ENCODE data around the gene ST6GALNAC6. TPM values are rescaled to one million over a fixed set of nuclear protein-coding genes. Genes with fewer than 3 reads are reported as not detected.
"Not testable (repeated sequence)": the region's sequence is repeated elsewhere in the genome, so short reads cannot be mapped to it uniquely, and the experiment has no call there.

Gene ST6GALNAC6
- total and polyA plus RNA-seq, 2 donors (not counting 1 experiment from before 2014, with no cell fraction given): 68.0 to 126 TPM

DNA sequence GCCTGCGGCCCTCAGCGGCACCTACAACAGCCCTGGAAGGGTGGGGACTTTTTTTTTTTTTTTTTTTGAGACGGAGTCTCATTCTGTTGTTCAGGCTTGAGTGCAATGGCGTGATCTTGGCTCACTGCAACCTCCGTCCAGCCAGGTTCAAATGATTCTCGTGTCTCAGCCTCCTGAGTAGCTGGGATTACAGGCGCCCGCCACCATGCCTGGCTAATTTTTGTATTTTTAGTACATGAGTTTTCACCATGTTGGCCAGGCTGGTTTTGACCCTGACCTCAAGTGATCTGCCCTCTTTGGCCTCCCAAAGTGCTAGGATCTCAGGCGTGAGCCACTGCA is 29.3 kb downstream of the ST6GALNAC6 start:
- H3K27me3 Mint-ChIP-seq; H3K79me2 ChIP-seq (ENCODE audit: control insufficient read depth, insufficient read depth, low read length); H3K9ac ChIP-seq (ENCODE audit: low read length); H3K4me3 Mint-ChIP-seq; H3K4me2 ChIP-seq (replicated peaks; ENCODE audit: low read depth, low read length, poor library complexity, severe bottlenecking); DNase-seq; H3K9me3 Mint-ChIP-seq (ENCODE audit: insufficient read depth); ATAC-seq (ENCODE audit: low read depth); H3K36me3 ChIP-seq (replicated peaks in 1 of 2; ENCODE audit: control extremely low read depth in 1 of 2, control insufficient read depth in 1 of 2, extremely low read depth in 1 of 2, insufficient read depth in 2 of 2, low read length in 1 of 2); H4K20me1 ChIP-seq (ENCODE audit: control insufficient read depth, insufficient read depth, low read length, poor library complexity, severe bottlenecking); H3K27ac ChIP-seq (ENCODE audit: low read length in 2 of 2); H3K4me3 ChIP-seq (ENCODE audit: control extremely low read depth in 1 of 5, extremely low read depth in 1 of 5, insufficient read depth in 1 of 5, low read depth in 2 of 5, low read length in 4 of 5); H3K27me3 ChIP-seq (replicated peaks in 1 of 4; ENCODE audit: control extremely low read depth in 1 of 4, control insufficient read depth in 3 of 4, insufficient read depth in 4 of 4, low read length in 3 of 4); H2AFZ ChIP-seq (ENCODE audit: insufficient read depth, low read depth, low read length, poor library complexity, severe bottlenecking); H3K9me3 ChIP-seq (ENCODE audit: control extremely low read depth in 1 of 3, control insufficient read depth in 2 of 3, insufficient read depth in 1 of 3, low read length in 2 of 3); H3K27ac Mint-ChIP-seq: not testable (repeated sequence)
- peak; percentile 41 for TF ChIP-seq CTCF (IDR thresholded peaks at IDR 0.05)
- H3K4me1 Mint-ChIP-seq: peaks cover 19% of the 10 kb centered on the region
- peaks cover 10 to 23% of the 10 kb centered on the region in 2 donors for H3K4me1 ChIP-seq (ENCODE audit: control insufficient read depth in 2 of 2, insufficient read depth in 2 of 2, low read length in 2 of 2)
- ChIA-PET CTCF (interaction anchor here (0.7 to 13.7 kb wide), 61 partner anchors 9 to 655 kb away, joined by 3 to 237 read pairs (median 6); partner anchors contain the start of genes CDK9, FPGS, PTRH1 and SH2D3C), POLR2A (interaction anchor here (0.6 to 1.6 kb wide), 19 partner anchors 19 to 373 kb away, joined by 3 to 11 read pairs (median 4); partner anchors contain the start of genes ST6GALNAC4 and TOR2A)
- intact Hi-C loops (cut with micrococcal nuclease): loop anchor here (1.0 to 2.0 kb wide), 3 partner anchors 51 to 135 kb away; partner anchors contain the start of genes CDK9 and TOR2A
- 71% methylated on average over 8 of the region's 9 CpGs for WGBS (ENCODE audit: insufficient coverage)

- Mint-ChIP-seq H3K27me3 (no peaks in the 10 kb centered on the region), H3K9me3 (ENCODE audit: insufficient read depth) (no peaks in the 10 kb centered on the region), H3K4me3 (no peak overlapping the region), H3K4me1 (peaks cover 25% of the 10 kb centered on the region), H3K27ac (peak overlapping the region; percentile 53)
- TF ChIP-seq EZH2 (IDR thresholded peaks at IDR 0.05; ENCODE audit: borderline replicate concordance, insufficient read depth, low read depth, low read length, poor library complexity, severe bottlenecking): no peak
- TF ChIP-seq CTCF (IDR thresholded peaks at IDR 0.05): peak; percentile 92
- Histone ChIP-seq H3K9me3 (ENCODE audit: control extremely low read depth in 1 of 3, control insufficient read depth in 2 of 3, insufficient read depth in 1 of 3, low read length in 2 of 3) (no peaks in the 10 kb centered on the region), H3K4me3 (ENCODE audit: control extremely low read depth in 1 of 5, extremely low read depth in 1 of 5, insufficient read depth in 1 of 5, low read depth in 2 of 5, low read length in 4 of 5) (no peak overlapping the region), H3K27ac (ENCODE audit: low read length in 2 of 2) (no peak overlapping the region), H2AFZ (ENCODE audit: insufficient read depth, low read depth, low read length, poor library complexity, severe bottlenecking) (no peak overlapping the region), H3K4me2 (replicated peaks; ENCODE audit: low read depth, low read length, poor library complexity, severe bottlenecking) (no peak overlapping the region), H4K20me1 (ENCODE audit: control insufficient read depth, insufficient read depth, low read length, poor library complexity, severe bottlenecking) (no peaks in the 10 kb centered on the region), H3K79me2 (ENCODE audit: control insufficient read depth, insufficient read depth, low read length) (no peaks in the 10 kb centered on the region), H3K27me3 (replicated peaks in 1 of 4; ENCODE audit: control extremely low read depth in 1 of 4, control insufficient read depth in 3 of 4, insufficient read depth in 4 of 4, low read length in 3 of 4) (no peaks in the 10 kb centered on the region), H3K4me1 (ENCODE audit: control insufficient read depth in 2 of 2, insufficient read depth in 2 of 2, low read length in 2 of 2) (peaks cover 16 to 29% of the 10 kb centered on the region in 2 donors), H3K9ac (ENCODE audit: low read length) (no peak overlapping the region), H3K36me3 (replicated peaks in 1 of 2; ENCODE audit: control extremely low read depth in 1 of 2, control insufficient read depth in 1 of 2, extremely low read depth in 1 of 2, insufficient read depth in 2 of 2, low read length in 1 of 2) (no peaks in the 10 kb centered on the region)
- ATAC-seq (ENCODE audit: low read depth): peak; percentile 76
- POLR2A ChIA-PET: interaction anchor here (0.6 to 1.6 kb wide), 21 partner anchors 20 to 373 kb away, joined by 3 to 11 read pairs (median 4); partner anchors contain the start of genes ST6GALNAC4 and TOR2A
- CTCF ChIA-PET: interaction anchor here (0.7 to 13.7 kb wide), 68 partner anchors 8 to 655 kb away, joined by 3 to 237 read pairs (median 5); partner anchors contain the start of genes CDK9, FPGS, PTRH1 and SH2D3C
- 64% methylated on average over 18 of the region's 18 CpGs for WGBS (ENCODE audit: insufficient coverage)
- peak; percentile 85 for DNase-seq
- intact Hi-C loops (cut with micrococcal nuclease): loop anchor here (1.0 to 2.0 kb wide), 4 partner anchors 51 to 279 kb away; partner anchors contain the start of genes CDK9 and TOR2A
Measured at GRCh38 chr9:127869310-127870152, 29.9 kb downstream of the ST6GALNAC6 start.

All from B cell (primary cell).